PC-9 (cell line): Measurements from ENCODE around the gene ULBP3. TPM values are rescaled to one million over a fixed set of nuclear protein-coding genes. Genes with fewer than 3 reads are reported as not detected.

Source experiments
- BruUV-seq: library from RNA; stranded (reverse); fragments of 400-500 nt; replicated peaks from 2 replicates; lab custom pipeline; 2021; lab: Mats Ljungman, UMichigan
- CTCF ChIA-PET: fragments of 300-600 bp; sonication (Branson Sonifier 250); formaldehyde crosslinking; loops from one replicate; lab custom pipeline; 2022; ENCODE audit warnings: antibody characterized with exemption; lab: Charles Lee
- POLR2A ChIA-PET: fragments of 300-600 bp; sonication (Branson Sonifier 250); formaldehyde crosslinking; loops from one replicate; lab custom pipeline; 2022; ENCODE audit warnings: antibody characterized with exemption; ENCODE audit not compliant: unreplicated experiment; lab: Charles Lee
- DNase-seq, 2 experiments: peaks; one replicate each; pipeline versions ENCODE4 v3.0.0 to v3.0.0-alpha.2; 2015 to 2022; ENCODE audit warnings: mixed read lengths in 1 of 2
- H2AFZ ChIP-seq: fragments of 200-600 bp; sonication (generic); 2 replicates; pipeline ENCODE4 v1.8.1; 2017; ENCODE audit warnings: antibody characterized with exemption
- H3F3A ChIP-seq: fragments of 200-600 bp; sonication (generic); 2 replicates; pipeline ENCODE4 v1.8.1; 2017; ENCODE audit warnings: antibody characterized with exemption, mild to moderate bottlenecking, low read depth; ENCODE audit not compliant: insufficient read depth
- H3K27ac ChIP-seq: fragments of 200-600 bp; sonication (generic); 2 replicates; pipeline ENCODE4 v1.6.1; 2016; ENCODE audit warnings: mixed run types
- H3K27me3 ChIP-seq: fragments of 200-600 bp; sonication (generic); 2 replicates; pipeline ENCODE4 v1.6.1; 2016; ENCODE audit warnings: low read depth, mixed run types; ENCODE audit not compliant: insufficient read depth
- H3K36me3 ChIP-seq: fragments of 200-600 bp; sonication (generic); 2 replicates; pipeline ENCODE4 v1.6.1; 2016; ENCODE audit warnings: low read depth, mixed run types
- H3K4me1 ChIP-seq: fragments of 200-600 bp; sonication (generic); replicated peaks from 2 replicates; pipeline ENCODE4 v1.6.1; 2016; ENCODE audit warnings: mixed run types; ENCODE audit not compliant: insufficient read depth
- H3K4me2 ChIP-seq: fragments of 200-600 bp; sonication (generic); 2 replicates; pipeline ENCODE4 v1.6.1; 2017; ENCODE audit warnings: mixed run types
- H3K4me3 ChIP-seq: fragments of 200-600 bp; sonication (generic); 2 replicates; pipeline ENCODE4 v1.6.1; 2016; ENCODE audit warnings: mixed run types
- H3K79me2 ChIP-seq: fragments of 200-600 bp; sonication (generic); 2 replicates; pipeline ENCODE4 v1.6.1; 2017; ENCODE audit warnings: low read depth, mixed run types
- H3K9me2 ChIP-seq: fragments of 200-600 bp; sonication (generic); 2 replicates; pipeline ENCODE4 v1.8.1; 2017; ENCODE audit warnings: mild to moderate bottlenecking; ENCODE audit not compliant: insufficient read depth
- H3K9me3 ChIP-seq: fragments of 200-600 bp; sonication (generic); 2 replicates; pipeline ENCODE4 v1.8.1; 2016; ENCODE audit warnings: low read depth; ENCODE audit not compliant: insufficient read depth
- H4K20me1 ChIP-seq: fragments of 200-600 bp; sonication (generic); 2 replicates; pipeline ENCODE4 v1.8.1; 2017; ENCODE audit not compliant: insufficient read depth
- CTCF ChIP-seq: fragments of 200-600 bp; sonication (generic); conservative IDR thresholded peaks from 2 replicates; pipeline ENCODE4 v1.6.1; 2017; ENCODE audit warnings: mixed run types, antibody characterized with exemption, mild to moderate bottlenecking, moderate library complexity
- EZH2 ChIP-seq: fragments of 200-600 bp; sonication (generic); IDR thresholded peaks from 2 replicates; pipeline ENCODE4 v1.8.0; 2017; ENCODE audit warnings: antibody characterized with exemption, low read depth
- intact Hi-C: fragments of 100-400 bp; cut with micrococcal nuclease; formaldehyde crosslinking; loops from one replicate; pipeline ENCODE4 v1.10.0; 2022; ENCODE audit not compliant: unreplicated experiment
- total RNA-seq: library from RNA; stranded (reverse); gene quantifications from 2 replicates; pipeline ENCODE4 v1.2.3, GENCODE V29; 2021

The ULBP3 gene
- total RNA-seq, 1 experiment from 2014 or later = 4.2 TPM

- CTCF ChIA-PET = interaction anchor here (0.6 kb wide), 1 partner anchor 333 kb away, joined by 5 read pairs; no protein-coding TSS in a partner anchor
- no peaks in the 10 kb centered on the region for H3F3A ChIP-seq
- no peaks in the 10 kb centered on the region for H3K9me2 ChIP-seq
- H4K20me1 ChIP-seq = no peaks in the 10 kb centered on the region
- H3K27ac ChIP-seq = no peak overlapping the region
- POLR2A ChIA-PET = no interaction called here
- H3K27me3 ChIP-seq = peaks cover 32% of the 10 kb centered on the region
- no peak overlapping the region for H3K4me2 ChIP-seq
- no TSS peak for BruUV-seq
- H3K9me3 ChIP-seq = no peaks in the 10 kb centered on the region
- DNase-seq = no peak
- TF ChIP-seq CTCF (no peak), EZH2 (no peak)
- intact Hi-C loops = no loop called here
- no peaks in the 10 kb centered on the region for H3K79me2 ChIP-seq
- H2AFZ ChIP-seq = no peak overlapping the region
- no peaks in the 10 kb centered on the region for H3K4me1 ChIP-seq
- no peak overlapping the region for H3K4me3 ChIP-seq
- H3K36me3 ChIP-seq = no peaks in the 10 kb centered on the region
Measured at GRCh38 chr6:150058986-150059385, 9.9 kb downstream of the ULBP3 start.

- TF ChIP-seq EZH2 = no peak
- TF ChIP-seq CTCF = no peak
- H3K9me3 ChIP-seq = no peaks in the 10 kb centered on the region
- H3K27me3 ChIP-seq = peaks cover 39% of the 10 kb centered on the region
- H3F3A ChIP-seq = no peaks in the 10 kb centered on the region
- ChIA-PET POLR2A (no interaction called here), CTCF (interaction anchor here (0.6 kb wide), 1 partner anchor 333 kb away, joined by 5 read pairs; no protein-coding TSS in a partner anchor)
- no peaks in the 10 kb centered on the region for H3K79me2 ChIP-seq
- H3K36me3 ChIP-seq = no peaks in the 10 kb centered on the region
- H3K4me2 ChIP-seq = no peak overlapping the region
- no peak overlapping the region for H3K4me3 ChIP-seq
- no peaks in the 10 kb centered on the region for H3K4me1 ChIP-seq
- BruUV-seq = no TSS peak
- no peaks in the 10 kb centered on the region for H4K20me1 ChIP-seq
- intact Hi-C loops = no loop called here
- no peaks in the 10 kb centered on the region for H3K9me2 ChIP-seq
- no peak overlapping the region for H3K27ac ChIP-seq
- no peak overlapping the region for H2AFZ ChIP-seq
- DNase-seq = no peak
Measured at GRCh38 chr6:150058231-150058792, 10.6 kb downstream of the ULBP3 start.

GRCh38 chr6:150057501-150057951 lies 11.4 kb downstream of the ULBP3 start:
- H3F3A ChIP-seq = no peaks in the 10 kb centered on the region
- H4K20me1 ChIP-seq = no peaks in the 10 kb centered on the region
- DNase-seq = no peak
- H3K4me3 ChIP-seq = no peak overlapping the region
- ChIA-PET POLR2A (no interaction called here), CTCF (no interaction called here)
- no peak overlapping the region for H3K4me2 ChIP-seq
- no peak for TF ChIP-seq EZH2
- no peak for TF ChIP-seq CTCF
- no peaks in the 10 kb centered on the region for H3K79me2 ChIP-seq
- no peaks in the 10 kb centered on the region for H3K4me1 ChIP-seq
- H3K27ac ChIP-seq = no peak overlapping the region
- no peak overlapping the region for H2AFZ ChIP-seq
- no peaks in the 10 kb centered on the region for H3K9me2 ChIP-seq
- intact Hi-C loops = no loop called here
- H3K36me3 ChIP-seq = no peaks in the 10 kb centered on the region
- H3K27me3 ChIP-seq = peaks cover 47% of the 10 kb centered on the region
- no TSS peak for BruUV-seq
- no peaks in the 10 kb centered on the region for H3K9me3 ChIP-seq
